ENCODE data around the gene PTS. TPM values are rescaled to one million over a fixed set of nuclear protein-coding genes. Genes with fewer than 3 reads are reported as not detected.
"Not testable (repeated sequence)": the region's sequence is repeated elsewhere in the genome, so short reads cannot be mapped to it uniquely, and the experiment has no call there.

Gene PTS
- total RNA-seq, 1 donor from 2014 or later: 64.6 TPM

DNA sequence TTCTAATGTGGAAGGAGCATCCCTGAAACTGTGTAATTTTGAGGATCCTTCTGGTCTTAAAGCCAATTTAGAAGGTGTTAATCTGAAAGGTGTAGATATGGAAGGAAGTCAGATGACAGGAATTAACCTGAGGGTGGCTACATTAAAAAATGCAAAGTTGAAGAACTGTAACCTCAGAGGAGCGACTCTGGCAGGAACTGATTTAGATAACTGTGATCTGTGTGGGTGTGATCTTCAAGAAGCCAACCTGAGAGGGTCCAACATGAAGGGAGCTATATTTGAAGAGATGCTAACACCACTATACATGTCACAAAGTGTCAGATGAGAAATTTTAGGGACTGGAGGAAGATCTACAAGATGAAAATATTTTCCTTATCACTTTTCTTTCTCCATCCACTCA is 43.4 kb upstream of the PTS start:
- FAIRE-seq: no peak
- no peak overlapping the region for H3K4me3 Mint-ChIP-seq (ENCODE audit: unreplicated experiment)
- Histone ChIP-seq H3K4me1 (ENCODE audit: insufficient read depth, low read length) (no peaks in the 10 kb centered on the region), H3K79me2 (ENCODE audit: insufficient read depth, low read length) (no peaks in the 10 kb centered on the region), H3K27ac (ENCODE audit: low read depth, low read length) (no peak overlapping the region), H2AFZ (ENCODE audit: low read depth, low read length) (no peak overlapping the region), H3K9ac (ENCODE audit: low read length) (no peak overlapping the region), H3K4me2 (ENCODE audit: low read length) (no peak overlapping the region), H3K4me3 (ENCODE audit: insufficient read depth, low read depth, low read length) (no peak overlapping the region), H3K27me3 (ENCODE audit: insufficient read depth, low read length) (no peaks in the 10 kb centered on the region), H3K9me3 (ENCODE audit: insufficient read depth, low read depth, low read length) (no peaks in the 10 kb centered on the region), H4K20me1 (ENCODE audit: insufficient read depth, low read length) (no peaks in the 10 kb centered on the region), H3K36me3 (ENCODE audit: insufficient read depth, low read length) (no peaks in the 10 kb centered on the region)
- H3K36me3 Mint-ChIP-seq (ENCODE audit: low read depth, unreplicated experiment): no peaks in the 10 kb centered on the region
- no peaks in the 10 kb centered on the region for H3K4me1 Mint-ChIP-seq (ENCODE audit: low read depth, unreplicated experiment)
- no peak for TF ChIP-seq EZH2 (IDR thresholded peaks at IDR 0.05; ENCODE audit: insufficient read depth, low read length)
- TF ChIP-seq, protein P1, sequence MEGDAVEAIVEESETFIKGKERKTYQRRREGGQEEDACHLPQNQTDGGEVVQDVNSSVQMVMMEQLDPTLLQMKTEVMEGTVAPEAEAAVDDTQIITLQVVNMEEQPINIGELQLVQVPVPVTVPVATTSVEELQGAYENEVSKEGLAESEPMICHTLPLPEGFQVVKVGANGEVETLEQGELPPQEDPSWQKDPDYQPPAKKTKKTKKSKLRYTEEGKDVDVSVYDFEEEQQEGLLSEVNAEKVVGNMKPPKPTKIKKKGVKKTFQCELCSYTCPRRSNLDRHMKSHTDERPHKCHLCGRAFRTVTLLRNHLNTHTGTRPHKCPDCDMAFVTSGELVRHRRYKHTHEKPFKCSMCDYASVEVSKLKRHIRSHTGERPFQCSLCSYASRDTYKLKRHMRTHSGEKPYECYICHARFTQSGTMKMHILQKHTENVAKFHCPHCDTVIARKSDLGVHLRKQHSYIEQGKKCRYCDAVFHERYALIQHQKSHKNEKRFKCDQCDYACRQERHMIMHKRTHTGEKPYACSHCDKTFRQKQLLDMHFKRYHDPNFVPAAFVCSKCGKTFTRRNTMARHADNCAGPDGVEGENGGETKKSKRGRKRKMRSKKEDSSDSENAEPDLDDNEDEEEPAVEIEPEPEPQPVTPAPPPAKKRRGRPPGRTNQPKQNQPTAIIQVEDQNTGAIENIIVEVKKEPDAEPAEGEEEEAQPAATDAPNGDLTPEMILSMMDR (IDR thresholded peaks at IDR 0.05; ENCODE audit: insufficient read depth, low read depth, low read length): no peak
- no peak for DNase-seq (ENCODE audit: low read depth)
- peaks cover 10% of the 10 kb centered on the region for H3K27me3 Mint-ChIP-seq (ENCODE audit: low read depth, unreplicated experiment)
- H3K9me3 Mint-ChIP-seq (ENCODE audit: unreplicated experiment): peaks cover 2% of the 10 kb centered on the region
- H3K27ac Mint-ChIP-seq (ENCODE audit: unreplicated experiment): no peak overlapping the region

DNA sequence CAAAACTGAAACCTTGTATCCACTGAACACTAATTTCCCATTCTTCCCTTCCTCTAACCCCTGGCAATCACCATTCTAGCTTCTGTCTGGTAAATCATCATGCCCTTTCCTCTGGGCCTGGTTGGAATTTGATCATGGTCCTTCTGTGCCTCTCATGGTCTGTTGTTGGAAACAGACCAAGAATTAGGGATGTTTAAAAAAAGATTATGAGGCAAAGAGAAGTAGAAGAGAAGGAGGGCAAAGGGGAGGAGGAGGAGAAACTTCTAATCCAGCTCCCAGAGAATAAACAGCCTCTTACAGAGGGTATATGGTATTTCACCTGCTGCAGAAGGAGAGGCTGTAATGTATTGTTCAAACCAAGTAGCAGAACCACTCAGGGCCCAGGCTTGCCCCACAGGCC is 40.3 kb upstream of the PTS start:
- Histone ChIP-seq H3K4me3 (ENCODE audit: insufficient read depth, low read depth, low read length) (no peak overlapping the region), H3K9ac (ENCODE audit: low read length) (no peak overlapping the region), H3K79me2 (ENCODE audit: insufficient read depth, low read length) (no peaks in the 10 kb centered on the region), H3K9me3 (ENCODE audit: insufficient read depth, low read depth, low read length) (no peaks in the 10 kb centered on the region), H3K4me2 (ENCODE audit: low read length) (no peak overlapping the region), H3K27ac (ENCODE audit: low read depth, low read length) (no peak overlapping the region), H3K27me3 (ENCODE audit: insufficient read depth, low read length) (no peaks in the 10 kb centered on the region), H3K4me1 (ENCODE audit: insufficient read depth, low read length) (no peaks in the 10 kb centered on the region), H3K36me3 (ENCODE audit: insufficient read depth, low read length) (no peaks in the 10 kb centered on the region), H2AFZ (ENCODE audit: low read depth, low read length) (no peak overlapping the region), H4K20me1 (ENCODE audit: insufficient read depth, low read length) (no peaks in the 10 kb centered on the region)
- H3K27me3 Mint-ChIP-seq (ENCODE audit: low read depth, unreplicated experiment): peaks cover 5% of the 10 kb centered on the region
- no peak overlapping the region for H3K4me3 Mint-ChIP-seq (ENCODE audit: unreplicated experiment)
- no peaks in the 10 kb centered on the region for H3K36me3 Mint-ChIP-seq (ENCODE audit: low read depth, unreplicated experiment)
- TF ChIP-seq, protein P1 (IDR thresholded peaks at IDR 0.05; ENCODE audit: insufficient read depth, low read depth, low read length): no peak
- TF ChIP-seq EZH2 (IDR thresholded peaks at IDR 0.05; ENCODE audit: insufficient read depth, low read length): no peak
- H3K4me1 Mint-ChIP-seq (ENCODE audit: low read depth, unreplicated experiment): no peaks in the 10 kb centered on the region
- no peak overlapping the region for H3K27ac Mint-ChIP-seq (ENCODE audit: unreplicated experiment)
- no peaks in the 10 kb centered on the region for H3K9me3 Mint-ChIP-seq (ENCODE audit: unreplicated experiment)
- FAIRE-seq (no peak), DNase-seq (ENCODE audit: low read depth) (no peak)

DNA sequence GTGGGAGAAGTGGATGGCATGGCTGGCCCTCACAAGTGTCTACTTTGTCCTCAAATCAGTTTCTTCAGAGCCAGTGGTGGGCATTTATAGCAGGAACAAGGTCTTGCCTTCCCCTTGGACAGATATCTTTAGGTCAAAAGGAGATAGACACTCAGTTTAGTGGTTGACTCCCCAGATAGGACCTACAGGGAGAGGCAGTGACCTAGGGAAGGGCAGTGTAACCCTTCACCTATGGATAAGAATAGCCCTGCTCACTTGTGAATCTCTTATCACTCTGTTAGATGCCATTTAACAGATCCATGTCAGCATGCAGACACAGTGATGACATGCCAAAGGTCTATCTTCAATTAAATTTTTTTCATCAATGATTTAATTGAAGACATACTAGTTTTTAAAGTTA is 39.9 kb upstream of the PTS start:
- TF ChIP-seq, protein P1 (IDR thresholded peaks at IDR 0.05; ENCODE audit: insufficient read depth, low read depth, low read length): no peak
- no peak for TF ChIP-seq EZH2 (IDR thresholded peaks at IDR 0.05; ENCODE audit: insufficient read depth, low read length)
- Histone ChIP-seq H3K4me3 (ENCODE audit: insufficient read depth, low read depth, low read length) (no peak overlapping the region), H3K4me2 (ENCODE audit: low read length) (no peak overlapping the region), H3K9ac (ENCODE audit: low read length) (no peak overlapping the region), H2AFZ (ENCODE audit: low read depth, low read length) (no peak overlapping the region), H3K4me1 (ENCODE audit: insufficient read depth, low read length) (no peaks in the 10 kb centered on the region), H3K79me2 (ENCODE audit: insufficient read depth, low read length) (no peaks in the 10 kb centered on the region), H3K27ac (ENCODE audit: low read depth, low read length) (no peak overlapping the region), H3K36me3 (ENCODE audit: insufficient read depth, low read length) (no peaks in the 10 kb centered on the region), H3K9me3 (ENCODE audit: insufficient read depth, low read depth, low read length) (no peaks in the 10 kb centered on the region), H3K27me3 (ENCODE audit: insufficient read depth, low read length) (no peaks in the 10 kb centered on the region), H4K20me1 (ENCODE audit: insufficient read depth, low read length) (no peaks in the 10 kb centered on the region)
- H3K4me3 Mint-ChIP-seq (ENCODE audit: unreplicated experiment): no peak overlapping the region
- no peak for FAIRE-seq
- no peaks in the 10 kb centered on the region for H3K9me3 Mint-ChIP-seq (ENCODE audit: unreplicated experiment)
- H3K4me1 Mint-ChIP-seq (ENCODE audit: low read depth, unreplicated experiment): no peaks in the 10 kb centered on the region
- no peak overlapping the region for H3K27ac Mint-ChIP-seq (ENCODE audit: unreplicated experiment)
- H3K27me3 Mint-ChIP-seq (ENCODE audit: low read depth, unreplicated experiment): peaks cover 5% of the 10 kb centered on the region
- no peaks in the 10 kb centered on the region for H3K36me3 Mint-ChIP-seq (ENCODE audit: low read depth, unreplicated experiment)
- DNase-seq (ENCODE audit: low read depth): no peak

DNA sequence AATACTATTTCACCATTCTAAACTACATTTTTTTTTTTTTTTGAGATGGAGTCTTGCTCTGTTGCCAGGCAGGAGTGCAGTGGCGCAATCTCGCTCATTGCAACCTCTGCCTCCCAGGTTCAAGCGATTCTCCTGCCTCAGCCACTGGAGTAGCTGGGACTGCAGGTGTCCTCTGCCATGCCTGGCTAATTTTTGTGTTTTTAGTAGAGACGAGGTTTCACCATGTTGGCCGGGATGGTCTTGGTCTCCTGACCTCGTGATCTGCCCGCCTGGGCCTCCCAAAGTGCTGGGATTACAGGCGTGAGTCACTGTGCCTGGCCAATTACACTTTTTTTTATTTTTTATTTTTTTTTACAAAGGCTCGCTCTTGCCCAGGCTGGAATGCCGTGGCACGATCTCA is 31.1 kb upstream of the PTS start:
- H3K9me3 ChIP-seq (ENCODE audit: insufficient read depth, low read depth, low read length); H4K20me1 ChIP-seq (ENCODE audit: insufficient read depth, low read length); H2AFZ ChIP-seq (ENCODE audit: low read depth, low read length); FAIRE-seq; H3K9ac ChIP-seq (ENCODE audit: low read length); H3K4me3 Mint-ChIP-seq (ENCODE audit: unreplicated experiment); H3K36me3 ChIP-seq (ENCODE audit: insufficient read depth, low read length); DNase-seq (ENCODE audit: low read depth); H3K79me2 ChIP-seq (ENCODE audit: insufficient read depth, low read length); H3K4me2 ChIP-seq (ENCODE audit: low read length); H3K27ac ChIP-seq (ENCODE audit: low read depth, low read length); H3K27ac Mint-ChIP-seq (ENCODE audit: unreplicated experiment); H3K4me3 ChIP-seq (ENCODE audit: insufficient read depth, low read depth, low read length); H3K4me1 ChIP-seq (ENCODE audit: insufficient read depth, low read length); H3K4me1 Mint-ChIP-seq (ENCODE audit: low read depth, unreplicated experiment); H3K36me3 Mint-ChIP-seq (ENCODE audit: low read depth, unreplicated experiment); H3K9me3 Mint-ChIP-seq (ENCODE audit: unreplicated experiment); H3K27me3 ChIP-seq (ENCODE audit: insufficient read depth, low read length): not testable (repeated sequence)
- H3K27me3 Mint-ChIP-seq (ENCODE audit: low read depth, unreplicated experiment): peaks cover 12% of the 10 kb centered on the region
